Suppressor macrophage treated with lipopolysaccharide for 4 hours (primary cell): ENCODE results near the gene LAMTOR4.
A peak's percentile ranks its signal among the peaks of the same experiment; 100 is the strongest.
"Not testable (repeated sequence)": the region's sequence is repeated elsewhere in the genome, so short reads cannot be mapped to it uniquely, and the experiment has no call there.

Experiments
- DNase-seq: peaks from one replicate; pipeline ENCODE4 v3.0.0-alpha.2; 2020

LAMTOR4 gene

GRCh38 chr7:100124301-100125230 lies 24.2 kb upstream of the LAMTOR4 start:
- no peak for DNase-seq

DNA sequence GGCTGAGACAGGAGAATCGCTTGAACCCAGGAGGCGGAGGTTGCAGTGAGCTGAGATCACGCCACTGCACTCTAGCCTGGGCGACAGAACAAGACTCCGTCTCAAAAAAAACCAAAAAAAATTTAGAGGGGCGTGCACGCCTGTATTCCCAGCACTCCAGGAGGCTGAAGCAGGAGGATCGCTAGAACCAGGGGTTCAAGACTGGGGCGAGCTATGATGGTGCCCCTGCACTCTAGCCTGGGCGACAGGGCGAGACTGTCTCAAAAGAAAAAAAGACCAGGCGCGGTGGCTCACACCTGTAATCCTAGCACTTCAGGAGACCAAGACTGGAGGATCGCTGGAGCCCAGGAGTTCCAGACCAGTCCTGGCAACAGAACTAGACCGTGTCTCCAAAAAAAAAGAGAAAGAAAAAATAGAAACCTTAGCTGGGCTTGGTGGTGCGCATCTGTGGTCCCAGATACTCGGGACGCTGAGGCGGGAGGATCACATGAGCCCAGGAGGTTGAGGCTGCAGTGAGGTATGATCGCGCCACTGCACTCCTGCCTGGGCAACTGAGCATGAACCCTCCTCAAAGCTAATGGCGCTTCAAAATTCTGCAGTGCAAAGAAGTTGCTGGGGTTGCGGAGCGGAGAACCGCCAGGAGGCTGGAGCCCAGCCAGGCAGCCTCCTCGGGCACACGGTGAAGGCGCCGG lies 22.3 kb upstream of the LAMTOR4 start:
- DNase-seq: no peak

DNA sequence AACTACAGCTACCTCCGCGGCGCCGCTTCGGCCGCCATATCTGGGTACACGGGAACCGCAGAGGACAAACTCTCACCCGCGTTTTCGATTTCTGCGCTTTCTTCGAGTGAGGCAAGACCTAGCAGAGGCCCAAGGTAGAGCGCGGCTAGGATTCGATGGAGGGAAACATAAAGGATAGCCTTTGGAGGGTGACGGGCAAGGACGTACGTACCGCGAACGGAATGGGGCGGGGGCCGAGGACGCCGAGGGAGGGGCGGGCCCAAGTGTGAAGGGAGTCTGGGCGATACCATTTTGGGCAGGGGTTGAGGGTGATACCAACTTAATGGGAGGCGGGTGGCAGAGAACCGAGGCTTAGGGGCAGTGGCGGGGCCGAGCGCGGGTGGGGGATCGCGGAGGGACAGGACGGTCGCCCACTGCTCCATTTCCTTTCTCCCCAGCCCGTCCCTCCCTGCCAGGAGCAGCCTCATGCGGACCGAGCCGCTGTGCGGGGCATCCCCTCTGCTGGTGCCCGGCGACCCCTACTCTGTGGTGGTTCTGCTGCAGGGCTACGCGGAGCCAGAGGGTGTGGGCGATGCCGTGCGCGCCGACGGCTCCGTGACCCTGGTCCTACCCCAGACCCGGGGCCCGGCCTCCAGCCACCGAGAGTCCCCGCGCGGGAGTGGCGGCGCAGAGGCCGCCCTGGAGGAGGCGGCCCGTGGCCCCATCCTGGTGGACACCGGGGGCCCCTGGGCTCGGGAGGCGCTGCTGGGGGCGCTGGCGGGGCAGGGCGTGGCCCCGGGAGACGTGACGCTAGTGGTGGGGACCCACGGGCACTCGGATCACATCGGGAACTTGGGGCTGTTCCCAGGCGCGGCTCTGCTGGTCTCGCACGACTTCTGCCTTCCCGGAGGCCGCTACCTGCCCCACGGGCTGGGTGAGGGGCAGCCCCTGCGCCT lies 21.5 kb upstream of the LAMTOR4 start, which contains the start of gene MBLAC1:
TSS of gene MBLAC1 (plus strand) at position 37 of the 935 bp plus-strand sequence. CDS start at position 466, 429 bp downstream.
- DNase-seq: peak; percentile 92

DNA sequence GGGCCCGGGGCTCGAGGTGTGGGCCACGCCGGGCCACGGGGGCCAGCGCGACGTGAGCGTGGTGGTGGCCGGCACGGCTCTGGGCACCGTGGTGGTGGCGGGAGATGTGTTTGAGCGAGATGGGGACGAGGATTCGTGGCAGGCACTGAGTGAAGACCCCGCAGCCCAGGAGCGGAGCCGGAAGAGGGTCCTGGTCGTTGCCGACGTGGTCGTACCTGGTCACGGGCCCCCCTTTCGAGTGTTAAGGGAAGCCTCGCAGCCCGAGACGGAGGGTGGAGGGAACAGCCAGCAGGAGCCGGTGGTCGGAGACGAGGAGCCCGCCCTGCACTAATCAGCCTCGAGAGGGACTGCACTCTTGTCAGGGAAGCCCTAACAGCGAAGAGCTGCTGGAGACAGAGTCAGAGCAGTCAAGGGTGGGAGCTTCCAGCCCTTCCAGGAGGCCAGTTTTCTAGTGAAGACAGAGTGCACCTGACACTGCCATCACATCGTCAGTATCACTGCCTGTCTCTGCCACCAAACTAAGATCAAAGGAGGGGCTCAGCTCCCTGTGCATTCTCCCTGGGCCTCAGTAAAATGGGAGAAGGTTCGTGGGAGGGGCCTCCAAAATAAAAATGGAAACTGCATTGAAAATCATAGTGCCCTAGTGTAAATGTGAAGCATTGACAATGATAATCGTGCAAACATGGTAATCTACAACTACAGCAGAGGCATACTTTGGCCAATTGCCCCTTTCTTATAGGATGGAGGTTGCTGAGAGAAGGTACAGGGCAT lies 20.7 kb upstream of the LAMTOR4 start:
- DNase-seq: no peak

DNA sequence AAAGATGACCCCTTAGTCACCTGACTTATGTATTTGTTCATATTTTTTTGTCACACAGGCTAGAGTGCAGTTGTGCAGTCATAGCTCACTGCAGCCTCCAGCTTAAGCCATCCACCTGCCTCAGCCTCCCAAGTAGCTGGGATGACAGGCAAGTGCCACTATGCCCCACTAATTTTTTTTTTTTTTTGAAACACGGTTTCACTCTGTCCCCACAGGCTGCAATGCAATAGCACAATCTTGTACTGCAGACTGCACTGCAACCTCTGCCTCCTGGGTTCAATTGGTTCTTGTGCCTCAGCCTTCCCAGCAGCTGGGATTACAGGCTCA lies 20.1 kb upstream of the LAMTOR4 start:
- no peak for DNase-seq

- not testable (repeated sequence) for DNase-seq
Observed at GRCh38 chr7:100130220-100130607, 18.5 kb upstream of the LAMTOR4 start.

GRCh38 chr7:100130608-100131453 lies 17.9 kb upstream of the LAMTOR4 start:
- peak; percentile 82 for DNase-seq

DNA sequence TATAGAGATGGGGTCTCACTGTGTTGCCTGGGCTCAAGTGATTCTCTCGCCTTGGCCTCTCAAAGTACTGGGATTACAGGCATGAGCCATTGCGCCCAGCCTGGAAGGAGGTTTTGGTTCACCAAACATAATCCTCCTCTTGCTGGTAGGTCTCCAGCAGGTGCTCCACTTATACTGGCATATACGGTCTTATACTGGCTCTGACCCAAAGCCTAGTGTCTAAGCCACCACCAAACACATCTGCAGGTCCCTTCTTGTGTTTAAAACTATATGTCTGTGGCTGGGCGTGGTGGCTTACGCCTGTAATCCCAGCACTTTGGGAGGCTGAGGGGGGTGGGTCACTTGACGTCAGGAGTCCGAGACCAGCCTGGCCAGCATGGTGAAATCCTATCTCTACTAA lies 16.6 kb upstream of the LAMTOR4 start:
- no peak for DNase-seq

DNA sequence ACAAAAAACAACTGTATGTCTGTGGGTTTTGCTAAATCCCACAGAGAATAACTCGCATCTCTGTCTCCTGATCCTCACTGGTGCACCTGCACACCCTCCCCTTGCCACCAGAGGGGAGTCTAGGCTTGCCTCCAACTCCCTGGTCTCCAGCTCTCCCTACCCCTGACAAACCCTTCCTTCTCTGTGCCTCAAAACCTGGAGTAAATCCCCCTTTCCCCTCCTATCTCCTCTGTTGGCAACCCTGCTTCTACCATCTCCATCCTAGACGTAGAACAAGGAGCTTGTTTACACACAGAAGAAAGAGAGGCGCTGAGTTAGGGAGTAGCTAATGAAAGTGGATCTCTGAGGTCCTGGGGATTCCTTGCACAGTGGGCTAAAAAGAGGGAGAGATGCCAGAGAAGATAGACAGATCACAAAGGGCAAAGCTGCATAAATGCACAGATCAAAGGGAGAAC lies 16.0 kb upstream of the LAMTOR4 start:
- peak; percentile 71 for DNase-seq

DNA sequence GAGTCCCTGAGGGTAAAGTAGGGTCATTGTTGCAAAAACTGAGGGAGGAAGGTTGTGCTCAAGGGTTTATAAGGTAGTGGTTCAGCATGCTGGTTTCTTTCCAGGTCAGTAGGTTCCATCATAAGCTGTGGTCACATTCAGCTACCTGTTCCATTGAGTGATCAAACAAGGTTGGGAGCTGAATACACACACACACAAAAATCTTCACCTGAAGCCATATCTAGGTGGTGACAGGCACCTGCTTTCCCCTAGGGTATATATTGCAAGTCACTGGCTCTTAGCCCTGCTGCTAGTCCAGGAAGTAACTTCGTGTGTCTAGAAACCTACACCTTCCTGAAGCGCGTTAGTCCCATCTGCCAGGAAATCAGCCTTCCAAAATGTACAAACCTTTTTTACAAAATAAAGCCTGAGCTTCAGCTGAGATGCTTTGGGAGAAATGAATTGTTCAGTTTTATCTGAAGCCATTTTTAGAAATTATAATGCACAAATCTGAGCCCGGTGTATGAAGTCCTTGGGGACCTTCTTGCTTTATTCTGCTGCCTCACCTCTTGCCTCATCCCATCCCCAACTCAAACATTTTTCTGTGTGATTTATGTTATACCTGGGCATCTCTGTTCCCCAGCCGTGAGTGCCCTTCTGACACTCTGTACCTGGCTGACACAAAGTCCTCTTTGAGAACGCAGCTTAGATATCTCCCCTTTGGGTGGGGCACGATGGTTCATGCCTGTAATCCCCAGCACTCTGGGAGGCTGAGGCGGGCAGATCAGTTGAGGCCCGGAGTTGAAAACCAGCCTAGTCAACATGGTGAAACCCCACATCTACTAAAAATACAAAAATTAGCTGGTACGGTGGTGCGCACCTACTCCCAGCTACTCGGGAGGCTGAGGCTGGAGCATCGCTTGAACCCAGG lies 10.6 kb upstream of the LAMTOR4 start:
- DNase-seq: no peak

GRCh38 chr7:100141555-100141949 lies 7.2 kb upstream of the LAMTOR4 start:
- DNase-seq: no peak

DNA sequence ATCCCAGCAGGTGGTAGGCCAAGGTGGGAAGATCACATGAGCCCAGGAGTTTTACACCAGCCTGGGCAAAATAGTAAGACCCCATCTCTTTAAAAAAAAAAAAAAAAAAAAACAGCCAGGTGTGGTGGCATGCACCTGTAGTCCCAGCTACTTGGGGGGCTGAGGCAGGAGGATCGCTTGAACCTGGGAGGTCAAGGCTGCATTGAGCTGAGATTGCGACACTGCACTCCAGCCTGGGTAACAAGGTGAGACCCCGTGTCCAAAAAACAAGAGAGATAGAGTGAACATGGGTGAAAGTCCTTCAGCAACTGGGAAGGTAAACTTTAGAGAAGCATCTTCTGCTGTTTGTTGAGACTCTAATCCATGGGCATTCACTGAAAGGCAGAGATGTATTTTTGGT lies 6.3 kb upstream of the LAMTOR4 start:
- no peak for DNase-seq

GRCh38 chr7:100146350-100146749 lies 2.4 kb upstream of the LAMTOR4 start:
- not testable (repeated sequence) for DNase-seq

DNA sequence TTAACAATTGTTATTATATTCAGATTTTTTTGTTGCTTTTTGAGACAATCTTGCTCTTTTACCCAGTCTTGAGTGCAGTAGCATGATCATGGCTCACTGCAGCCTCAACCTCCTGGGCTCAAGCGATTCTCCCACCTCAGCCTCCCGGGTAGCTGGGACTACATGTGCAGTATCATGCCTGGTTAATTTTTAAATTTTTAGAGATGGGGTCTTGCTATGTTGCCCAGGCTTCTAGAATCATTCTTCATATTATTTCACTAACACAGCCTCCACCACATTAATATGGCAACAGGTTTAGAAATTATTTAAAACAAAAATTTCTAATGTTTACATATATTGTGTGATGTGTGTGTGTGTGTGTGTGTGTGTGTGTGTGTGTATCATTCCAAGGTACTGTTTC lies 1.4 kb upstream of the LAMTOR4 start:
- DNase-seq: no peak

GRCh38 chr7:100148225-100148558 lies 526 bp upstream of the LAMTOR4 start:
- no peak for DNase-seq

DNA sequence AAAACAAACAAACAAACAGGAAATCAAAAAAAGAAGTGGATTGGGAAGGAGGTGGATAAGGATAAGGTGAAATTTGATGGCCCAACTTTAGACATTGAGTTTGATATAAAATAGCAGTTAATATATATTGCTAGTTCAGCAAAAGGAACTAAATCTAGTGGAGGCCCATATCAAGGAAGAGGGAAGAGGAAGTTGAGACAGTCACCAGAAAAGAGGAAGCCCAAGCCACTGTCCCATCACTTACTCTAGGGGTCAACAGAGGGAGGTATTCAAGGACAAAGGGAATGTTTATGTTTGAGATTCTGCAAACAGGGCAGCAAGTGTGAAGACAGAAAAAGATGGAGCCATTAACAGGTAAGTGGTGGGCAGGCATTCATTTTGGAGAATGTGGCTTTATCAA lies 3.7 kb downstream of the LAMTOR4 start:
- peak; percentile 75 for DNase-seq

DNA sequence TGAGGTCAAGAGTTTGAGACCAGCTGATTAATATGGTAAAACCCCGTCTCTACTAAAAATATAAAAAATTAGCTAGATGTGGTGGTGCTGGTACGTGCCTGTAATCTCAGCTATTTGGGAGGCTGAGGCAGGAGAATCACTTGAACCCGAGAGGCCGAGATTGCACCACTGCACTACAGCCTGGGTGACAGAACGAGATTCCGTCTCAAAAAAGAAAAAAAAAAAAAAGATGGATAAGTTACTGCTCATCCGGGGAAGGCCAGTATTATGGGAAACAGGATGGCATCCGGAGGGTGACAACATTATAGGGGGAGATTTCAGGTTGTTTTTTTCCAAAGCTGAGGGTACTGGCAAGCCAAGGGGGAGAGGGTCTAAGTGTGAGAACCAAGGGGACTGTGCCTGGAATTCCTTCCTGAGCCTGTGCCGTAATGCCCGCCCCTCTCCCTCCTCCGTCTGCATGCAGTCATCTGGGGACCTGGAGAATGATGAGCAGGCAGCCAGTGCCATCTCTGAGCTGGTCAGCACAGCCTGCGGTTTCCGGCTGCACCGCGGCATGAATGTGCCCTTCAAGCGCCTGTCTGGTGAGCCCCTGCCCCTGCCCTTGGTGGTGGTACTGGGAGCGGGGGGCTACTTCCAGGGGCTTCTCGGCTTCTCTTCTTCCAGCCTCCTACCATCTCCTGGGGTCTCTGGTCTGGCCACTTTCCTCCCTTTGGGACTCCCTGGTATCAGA lies 4.4 kb downstream of the LAMTOR4 start:
- no peak for DNase-seq

DNA sequence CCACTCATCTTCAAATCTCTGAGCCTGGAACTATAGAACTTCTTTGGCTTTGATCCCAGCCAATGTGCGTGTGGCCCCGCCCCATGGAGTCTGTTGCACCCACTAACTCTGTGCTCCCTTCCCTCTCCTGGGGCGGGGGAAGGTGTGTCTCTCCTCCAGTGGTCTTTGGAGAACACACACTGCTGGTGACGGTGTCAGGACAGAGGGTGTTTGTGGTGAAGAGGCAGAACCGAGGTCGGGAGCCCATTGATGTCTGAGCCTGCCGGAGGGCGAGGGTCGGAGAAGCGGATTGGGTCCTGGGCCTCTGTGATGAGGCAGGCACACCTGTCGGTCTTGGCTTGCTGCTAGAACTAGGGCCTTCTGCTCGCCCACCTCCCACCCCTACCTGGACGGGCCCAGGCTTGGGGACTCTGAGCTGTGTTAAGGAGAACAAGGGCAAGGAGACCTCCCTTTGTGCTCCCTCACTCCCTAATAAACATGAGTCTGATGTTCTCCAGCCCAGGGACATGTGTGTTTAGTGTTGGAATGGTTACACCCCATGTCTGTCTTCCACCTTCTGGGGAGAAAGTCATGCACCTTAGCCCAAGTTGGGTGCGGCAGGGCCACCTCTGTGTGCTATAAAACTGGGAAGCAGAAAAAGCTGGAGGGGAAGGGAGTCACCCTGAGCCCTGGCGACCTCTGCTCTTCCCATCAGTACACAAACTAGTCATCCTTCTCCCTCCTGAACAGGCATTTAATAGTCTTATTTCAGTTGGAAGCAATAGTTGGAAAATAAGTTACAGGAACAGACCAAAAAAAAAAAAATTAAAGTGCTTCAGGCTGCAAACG lies 5.2 kb downstream of the LAMTOR4 start:
- DNase-seq: no peak
